Measurements from ENCODE around the gene BEND2. TPM values are rescaled to one million over a fixed set of nuclear protein-coding genes. Genes with fewer than 3 reads are reported as not detected.

Gene BEND2
- total and polyA plus RNA-seq, 2 of the 8 experiments (the other 6 are each of a cell fraction or from before 2014, with no cell fraction given) = not detected

DNA sequence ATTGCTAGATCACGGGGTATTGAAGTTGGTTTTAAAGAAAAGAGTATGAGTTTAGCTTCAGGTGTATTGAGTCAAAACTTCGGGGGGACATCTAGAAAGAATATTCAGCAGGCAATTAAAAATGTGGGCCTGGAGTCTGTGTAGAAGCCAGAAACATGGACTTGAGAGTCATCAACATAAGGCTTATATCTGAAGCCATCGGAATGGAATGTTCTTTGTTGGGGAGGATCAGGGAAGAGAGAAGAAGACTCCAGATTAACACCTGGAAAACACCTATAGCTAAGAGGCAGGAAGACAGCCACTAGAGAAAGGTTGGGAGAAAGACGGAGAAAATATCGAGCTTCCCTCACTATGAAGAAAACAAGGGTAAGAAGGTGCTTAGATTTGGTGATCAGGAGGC is 69.5 kb downstream of the BEND2 start (continued):
- no peak for TF ChIP-seq ASH2L (IDR thresholded peaks at IDR 0.05; ENCODE audit: low read length)
- TF ChIP-seq, protein P1, sequence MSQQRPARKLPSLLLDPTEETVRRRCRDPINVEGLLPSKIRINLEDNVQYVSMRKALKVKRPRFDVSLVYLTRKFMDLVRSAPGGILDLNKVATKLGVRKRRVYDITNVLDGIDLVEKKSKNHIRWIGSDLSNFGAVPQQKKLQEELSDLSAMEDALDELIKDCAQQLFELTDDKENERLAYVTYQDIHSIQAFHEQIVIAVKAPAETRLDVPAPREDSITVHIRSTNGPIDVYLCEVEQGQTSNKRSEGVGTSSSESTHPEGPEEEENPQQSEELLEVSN (IDR thresholded peaks at IDR 0.05) = no peak
- TF ChIP-seq SIRT6 (IDR thresholded peaks at IDR 0.05; ENCODE audit: low read length) = no peak
- no peak for TF ChIP-seq ZNF274 (IDR thresholded peaks at IDR 0.05; ENCODE audit: borderline replicate concordance, extremely low read depth, low read length)
- no peak for TF ChIP-seq RFX5 (IDR thresholded peaks at IDR 0.05; ENCODE audit: borderline replicate concordance, low read depth, low read length)
- no peak for TF ChIP-seq TAF7 (optimal IDR thresholded peaks at IDR 0.05; ENCODE audit: borderline replicate concordance, low read depth, low read length)
- no peak for TF ChIP-seq HDAC2 (IDR thresholded peaks at IDR 0.05; ENCODE audit: borderline replicate concordance in 1 of 2, low read depth in 2 of 2, low read length in 2 of 2)

Data from H1 (cell line).